ENCODE data around the gene PRSS53. TPM values are rescaled to one million over a fixed set of nuclear protein-coding genes. Genes with fewer than 3 reads are reported as not detected.

Gene PRSS53
- total RNA-seq, 2 experiments from 2014 or later = 3.7 to 5.7 TPM

GRCh38 chr16:31055613-31056012 is 33.1 kb downstream of the PRSS53 start:
- peaks cover 9% of the 10 kb centered on the region for H3K36me3 ChIP-seq (ENCODE audit: insufficient read depth, low read length)
- intact Hi-C loops (cut with micrococcal nuclease; ENCODE audit: unreplicated experiment) = no loop called here

GRCh38 chr16:31052114-31052513 is 36.6 kb downstream of the PRSS53 start:
- H3K9me3 ChIP-seq (ENCODE audit: low read length) = no peaks in the 10 kb centered on the region
- no peaks in the 10 kb centered on the region for H3K79me2 ChIP-seq (ENCODE audit: insufficient read depth, low read depth, low read length)
- TF ChIP-seq CTCF (conservative IDR thresholded peaks at IDR 0.05; ENCODE audit: low read length) (no peak), EZH2phosphoT487 (IDR thresholded peaks at IDR 0.05; ENCODE audit: borderline replicate concordance, low read depth, low read length) (no peak)
- no peaks in the 10 kb centered on the region for H3K36me3 ChIP-seq (ENCODE audit: insufficient read depth, low read length)
- no peak for DNase-seq (ENCODE audit: low spot score)
- H3K9me2 ChIP-seq (ENCODE audit: insufficient read depth, low read length) = no peaks in the 10 kb centered on the region
- H4K20me1 ChIP-seq (ENCODE audit: insufficient read depth, low read length) = no peaks in the 10 kb centered on the region
- intact Hi-C loops (cut with micrococcal nuclease; ENCODE audit: unreplicated experiment) = no loop called here
- H3K4me2 ChIP-seq (ENCODE audit: low read length) = no peak overlapping the region
- H3K4me3 ChIP-seq (ENCODE audit: low read depth, low read length, poor library complexity, severe bottlenecking) = no peak overlapping the region
- POLR2A ChIA-PET = no interaction called here
- no peaks in the 10 kb centered on the region for H3K4me1 ChIP-seq (ENCODE audit: insufficient read depth, low read length, poor library complexity, severe bottlenecking)
- no peak overlapping the region for H3K27ac ChIP-seq (ENCODE audit: low read depth, low read length, poor library complexity, severe bottlenecking)
- BruUV-seq (replicated peaks) = no TSS peak
- CTCF ChIA-PET (ENCODE audit: unreplicated experiment) = no interaction called here
- no peak overlapping the region for H2AFZ ChIP-seq (ENCODE audit: low read length)

More at GRCh38 chr16:31055613-31056012, 33.1 kb downstream of the PRSS53 start:
- ChIA-PET CTCF (ENCODE audit: unreplicated experiment) (no interaction called here), POLR2A (no interaction called here)
- TF ChIP-seq CTCF (conservative IDR thresholded peaks at IDR 0.05; ENCODE audit: low read length) (no peak), EZH2phosphoT487 (IDR thresholded peaks at IDR 0.05; ENCODE audit: borderline replicate concordance, low read depth, low read length) (no peak)
- Histone ChIP-seq H3K27ac (ENCODE audit: low read depth, low read length, poor library complexity, severe bottlenecking) (no peak overlapping the region), H3K79me2 (ENCODE audit: insufficient read depth, low read depth, low read length) (no peaks in the 10 kb centered on the region), H2AFZ (ENCODE audit: low read length) (no peak overlapping the region), H3K4me1 (ENCODE audit: insufficient read depth, low read length, poor library complexity, severe bottlenecking) (no peaks in the 10 kb centered on the region), H4K20me1 (ENCODE audit: insufficient read depth, low read length) (no peaks in the 10 kb centered on the region), H3K4me3 (ENCODE audit: low read depth, low read length, poor library complexity, severe bottlenecking) (no peak overlapping the region), H3K9me2 (ENCODE audit: insufficient read depth, low read length) (no peaks in the 10 kb centered on the region), H3K4me2 (ENCODE audit: low read length) (no peak overlapping the region), H3K9me3 (ENCODE audit: low read length) (no peaks in the 10 kb centered on the region)
- DNase-seq (ENCODE audit: low spot score) = no peak
- BruUV-seq (replicated peaks) = no TSS peak

GRCh38 chr16:31050280-31051030 is 38.3 kb downstream of the PRSS53 start:
- Histone ChIP-seq H3K9me2 (ENCODE audit: insufficient read depth, low read length) (no peaks in the 10 kb centered on the region), H4K20me1 (ENCODE audit: insufficient read depth, low read length) (no peaks in the 10 kb centered on the region), H3K4me3 (ENCODE audit: low read depth, low read length, poor library complexity, severe bottlenecking) (no peak overlapping the region), H3K4me1 (ENCODE audit: insufficient read depth, low read length, poor library complexity, severe bottlenecking) (no peaks in the 10 kb centered on the region), H3K27ac (ENCODE audit: low read depth, low read length, poor library complexity, severe bottlenecking) (no peak overlapping the region), H3K9me3 (ENCODE audit: low read length) (no peaks in the 10 kb centered on the region), H3K79me2 (ENCODE audit: insufficient read depth, low read depth, low read length) (no peaks in the 10 kb centered on the region), H2AFZ (ENCODE audit: low read length) (no peak overlapping the region), H3K36me3 (ENCODE audit: insufficient read depth, low read length) (no peaks in the 10 kb centered on the region), H3K4me2 (ENCODE audit: low read length) (no peak overlapping the region)
- ChIA-PET POLR2A (interaction anchor here (0.5 to 0.7 kb wide), 3 partner anchors 9 to 93 kb away, joined by 3 to 4 read pairs (median 3); no protein-coding TSS in a partner anchor), CTCF (ENCODE audit: unreplicated experiment) (interaction anchor here (0.6 kb wide), 1 partner anchor 31 kb away, joined by 3 read pairs; no protein-coding TSS in a partner anchor)
- TF ChIP-seq CTCF (conservative IDR thresholded peaks at IDR 0.05; ENCODE audit: low read length) (no peak), EZH2phosphoT487 (IDR thresholded peaks at IDR 0.05; ENCODE audit: borderline replicate concordance, low read depth, low read length) (no peak)
- no TSS peak for BruUV-seq (replicated peaks)
- intact Hi-C loops (cut with micrococcal nuclease; ENCODE audit: unreplicated experiment) = no loop called here
- DNase-seq (ENCODE audit: low spot score) = no peak
